ENCODE results near the gene WNT2B.
A peak's percentile ranks its signal among the peaks of the same experiment; 100 is the strongest.
"Not testable (repeated sequence)": the region's sequence is repeated elsewhere in the genome, so short reads cannot be mapped to it uniquely, and the experiment has no call there.

Gene WNT2B

GRCh38 chr1:112508278-112509004, at the start of gene WNT2B:
Gene WNT2B, plus strand, starts transcription at chr1:112508965. Its CDS starts 298 bp downstream, at chr1:112509263.
- DNase-seq = peak; percentile 24

DNA sequence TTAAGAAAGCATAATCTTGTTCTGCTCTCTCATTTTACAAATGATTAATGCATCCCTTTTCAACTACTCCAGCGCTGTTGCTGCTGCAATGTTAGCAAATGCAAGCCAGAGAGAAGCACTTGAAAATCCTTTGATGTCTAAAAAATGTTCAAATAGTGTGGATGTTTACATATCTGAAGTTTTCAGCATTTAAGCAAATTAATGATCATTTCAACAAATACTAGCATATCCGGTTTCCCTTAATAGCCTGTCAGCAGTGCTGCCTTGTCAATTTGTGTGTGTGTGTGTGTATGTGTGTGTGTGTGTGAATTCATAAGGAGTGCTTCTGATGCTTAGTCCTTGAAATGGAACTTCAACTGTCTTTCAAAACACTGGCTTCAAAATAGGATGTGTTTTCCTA, 48.1 kb upstream of the WNT2B start:
- no peak for DNase-seq

DNA sequence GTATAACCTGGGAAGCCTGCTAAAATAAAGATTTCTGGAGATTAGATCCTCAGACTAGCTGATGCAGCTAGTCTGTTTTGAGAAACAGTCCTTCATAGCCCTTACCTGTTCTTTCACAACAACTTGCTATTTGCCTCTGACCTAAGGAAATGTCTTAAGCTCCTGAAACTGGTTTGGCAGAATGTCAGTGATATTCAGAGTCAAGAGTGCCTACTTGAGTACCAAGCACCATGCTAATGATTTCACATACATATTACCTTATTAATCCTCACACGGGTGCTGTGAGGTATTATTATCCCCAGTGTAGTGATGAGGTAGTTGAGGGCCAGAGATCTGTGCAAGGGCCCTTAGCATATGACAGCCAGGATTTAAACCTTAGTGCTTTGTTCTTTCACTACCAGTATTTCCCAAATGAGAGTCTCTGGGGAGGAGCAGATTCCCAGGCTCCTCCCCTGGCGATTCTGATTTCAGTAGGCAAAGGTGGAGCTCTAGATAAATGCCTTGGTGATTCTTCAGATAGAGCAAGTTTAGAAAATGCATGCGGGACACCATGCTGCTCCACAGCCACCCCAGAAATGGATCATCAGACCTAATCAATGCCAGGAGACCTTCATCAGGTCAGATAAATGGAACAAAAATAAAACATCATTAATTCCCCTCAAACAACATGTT, 47.4 kb upstream of the WNT2B start:
- DNase-seq = no peak

GRCh38 chr1:112462953-112463279, 45.8 kb upstream of the WNT2B start:
- DNase-seq = no peak

GRCh38 chr1:112464501-112464900, 44.3 kb upstream of the WNT2B start:
- DNase-seq = peak; percentile 18

- no peak for DNase-seq
These were observed 43.6 kb upstream of the WNT2B start for GRCh38 chr1:112465122-112465521.

GRCh38 chr1:112466078-112466660, 42.6 kb upstream of the WNT2B start:
- peak; percentile 89 for DNase-seq

DNA sequence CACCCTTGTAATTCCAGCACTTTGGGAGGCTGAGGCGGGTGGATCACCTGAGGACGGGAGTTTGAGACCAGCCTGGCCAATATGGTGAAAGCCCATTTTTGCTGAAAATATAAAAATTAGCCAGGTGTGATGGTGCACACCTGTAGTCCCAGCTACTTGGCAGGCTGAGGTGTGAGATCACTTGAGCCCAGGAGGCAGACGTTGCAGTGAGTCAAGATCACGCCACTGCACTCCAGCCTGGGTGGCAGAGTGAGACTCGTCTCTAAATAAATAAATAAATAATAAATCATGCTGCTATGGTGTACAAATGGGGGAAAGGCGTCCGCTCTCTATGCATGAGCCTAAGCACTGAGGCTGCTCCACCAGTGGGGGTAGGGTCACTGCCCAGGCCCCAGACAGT, 38.4 kb upstream of the WNT2B start:
- DNase-seq = not testable (repeated sequence)

DNA sequence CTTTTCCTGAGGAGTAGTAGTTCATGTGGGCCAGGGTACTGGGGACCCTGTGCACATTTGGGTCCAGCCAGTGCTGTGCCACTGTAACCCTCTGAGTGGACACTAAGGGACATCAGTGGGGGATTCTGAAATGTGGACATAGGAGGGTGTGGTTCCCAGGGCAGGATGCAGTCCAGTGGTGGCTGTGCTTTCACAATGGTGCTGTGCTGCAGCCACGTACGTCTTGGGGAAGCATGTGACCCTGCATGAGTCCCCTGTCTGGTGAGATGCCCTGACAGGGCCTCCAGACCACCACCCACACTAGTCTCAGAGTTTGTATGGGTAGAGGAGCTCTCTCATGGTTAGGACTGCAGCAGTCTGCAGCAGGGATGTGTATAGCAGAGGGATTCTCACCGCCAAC, 37.8 kb upstream of the WNT2B start:
- DNase-seq = no peak

DNA sequence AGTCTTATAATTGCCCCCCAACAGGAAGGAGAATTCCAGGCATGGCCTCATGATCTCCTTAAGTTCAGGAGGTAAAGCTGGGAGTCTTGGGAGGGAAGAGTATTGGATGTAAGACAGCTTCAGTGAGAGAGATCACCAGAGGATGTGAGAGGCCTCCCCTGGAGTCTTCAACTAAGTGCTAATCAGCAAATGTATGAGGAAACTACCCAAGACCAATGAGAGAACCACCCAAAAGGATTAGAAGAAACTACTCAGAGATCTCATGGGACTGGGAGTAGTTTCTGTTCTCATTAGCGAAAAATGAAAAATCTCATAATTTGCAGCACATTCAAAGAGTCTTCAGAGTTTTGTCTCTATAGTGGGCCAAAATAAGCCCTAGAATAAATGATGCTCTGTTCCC, 36.6 kb upstream of the WNT2B start:
- DNase-seq = no peak

DNA sequence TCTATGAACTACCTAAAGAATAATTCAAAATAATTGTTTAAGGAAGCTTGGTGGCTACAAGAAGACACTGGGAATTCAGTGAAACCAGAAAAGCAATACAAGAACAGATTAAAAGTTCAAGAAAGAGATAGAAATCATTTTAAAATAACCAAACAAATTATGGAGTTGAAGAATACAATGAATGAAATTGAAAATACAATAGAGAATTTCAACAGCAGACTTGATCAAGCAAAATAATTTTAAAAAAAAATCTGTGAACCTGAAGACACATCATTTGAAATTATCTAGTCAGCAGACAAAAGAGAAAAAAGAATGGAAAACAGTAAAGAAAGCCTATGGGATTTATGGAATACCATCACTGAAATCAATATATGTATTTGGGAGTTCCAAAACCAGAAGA, 31.2 kb upstream of the WNT2B start:
- no peak for DNase-seq

- DNase-seq = no peak
These were observed 30.5 kb upstream of the WNT2B start for GRCh38 chr1:112478314-112478713.

- DNase-seq = not testable (repeated sequence)
These were observed 22.7 kb upstream of the WNT2B start for GRCh38 chr1:112486063-112486462.

GRCh38 chr1:112487686-112488085, 21.1 kb upstream of the WNT2B start:
- not testable (repeated sequence) for DNase-seq

DNA sequence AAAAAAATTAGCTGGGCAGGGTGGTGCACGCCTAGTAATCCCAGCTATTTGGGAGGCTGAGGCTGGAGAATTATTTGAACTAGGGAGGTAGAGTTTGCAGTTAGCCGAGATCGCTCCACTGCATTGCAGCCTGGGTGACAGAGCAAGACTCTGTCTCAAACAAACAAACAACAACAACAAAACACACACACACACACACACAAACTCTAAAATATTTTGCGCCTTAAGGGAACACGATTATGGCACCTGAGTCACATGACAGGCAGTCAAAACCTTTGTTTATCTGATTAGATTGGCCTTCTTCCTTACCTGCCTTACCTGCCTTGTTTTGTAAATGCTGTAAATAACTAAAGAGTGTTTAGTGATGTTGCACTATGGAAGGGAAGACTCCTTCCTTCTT, 20.6 kb upstream of the WNT2B start:
- DNase-seq = no peak

DNA sequence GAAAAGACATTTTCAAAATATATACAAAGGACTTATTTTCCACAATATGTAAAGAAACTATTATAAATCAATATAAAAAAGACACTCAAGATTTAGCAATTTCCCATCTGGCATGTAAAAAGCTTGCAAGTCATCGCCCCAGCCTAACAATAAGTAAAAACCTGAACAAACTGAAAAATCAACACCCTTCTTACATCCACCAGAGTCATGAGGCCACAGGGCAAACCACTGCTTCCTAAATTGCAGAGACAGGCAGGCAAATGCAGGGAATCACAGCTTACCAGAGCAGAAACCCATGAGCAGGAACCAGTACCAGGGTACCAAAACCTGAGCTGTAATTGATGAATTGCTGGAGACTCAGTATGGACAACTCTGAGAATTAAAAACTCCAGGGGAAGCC, 16.7 kb upstream of the WNT2B start:
- no peak for DNase-seq

DNA sequence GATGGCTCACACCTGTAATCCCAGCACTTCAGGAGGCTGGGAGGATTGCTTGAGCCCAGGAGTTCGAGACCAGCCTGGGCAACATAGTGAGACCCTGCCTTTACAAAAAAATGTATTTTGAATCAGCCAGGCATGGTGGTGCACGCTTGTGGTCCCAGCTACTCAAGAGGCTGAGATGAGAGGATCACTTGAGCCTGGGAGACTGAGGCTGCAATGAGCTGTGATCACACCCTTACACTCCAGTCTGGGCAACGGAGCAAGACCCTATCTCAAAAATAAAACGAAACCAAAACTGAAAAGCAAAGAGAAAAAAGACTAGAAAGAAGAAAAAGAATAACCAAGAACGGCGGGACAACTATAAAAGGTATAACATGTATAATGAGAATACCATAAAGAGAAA, 15.4 kb upstream of the WNT2B start:
- DNase-seq = no peak

DNA sequence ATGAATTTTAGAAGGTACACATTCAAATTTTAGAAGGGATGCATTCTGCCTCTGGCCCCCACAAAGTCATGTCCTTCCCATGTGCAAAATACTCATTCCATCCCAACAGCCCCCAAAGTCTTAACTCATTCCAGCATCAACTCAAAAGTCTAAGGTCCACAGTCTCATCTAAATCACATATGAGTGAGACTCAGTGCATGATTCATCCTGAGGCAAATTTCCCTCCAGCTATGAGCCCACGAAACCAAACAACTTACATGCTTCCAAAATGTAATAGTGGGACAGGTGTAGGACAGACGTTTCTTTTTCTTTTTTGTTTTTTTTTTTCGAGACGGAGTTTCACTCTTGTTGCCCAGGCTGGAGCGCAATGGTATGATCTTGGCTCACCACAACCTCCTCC, 12.5 kb upstream of the WNT2B start:
- DNase-seq = no peak

GRCh38 chr1:112501810-112502641, 6.7 kb upstream of the WNT2B start:
- DNase-seq = peak; percentile 38

DNA sequence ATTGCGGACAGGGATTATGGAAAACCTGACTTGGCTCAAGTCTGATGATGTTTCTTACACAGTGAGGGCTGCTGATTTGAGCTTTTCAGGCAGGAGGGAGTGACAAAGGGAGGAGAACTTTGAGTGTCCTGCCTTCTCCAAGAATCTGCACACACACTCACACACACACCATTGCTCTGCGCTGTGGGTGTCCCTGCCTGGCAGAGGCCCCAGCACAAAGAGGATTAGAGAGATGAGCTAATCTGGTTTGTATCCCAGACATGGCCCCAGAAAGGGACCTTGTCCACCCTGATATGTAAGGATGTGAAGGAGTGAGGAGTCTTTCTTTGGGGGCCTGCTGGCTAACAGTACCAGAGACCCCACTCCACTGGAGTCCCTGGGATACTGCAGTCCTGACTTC, 5.9 kb upstream of the WNT2B start:
- DNase-seq = no peak

DNA sequence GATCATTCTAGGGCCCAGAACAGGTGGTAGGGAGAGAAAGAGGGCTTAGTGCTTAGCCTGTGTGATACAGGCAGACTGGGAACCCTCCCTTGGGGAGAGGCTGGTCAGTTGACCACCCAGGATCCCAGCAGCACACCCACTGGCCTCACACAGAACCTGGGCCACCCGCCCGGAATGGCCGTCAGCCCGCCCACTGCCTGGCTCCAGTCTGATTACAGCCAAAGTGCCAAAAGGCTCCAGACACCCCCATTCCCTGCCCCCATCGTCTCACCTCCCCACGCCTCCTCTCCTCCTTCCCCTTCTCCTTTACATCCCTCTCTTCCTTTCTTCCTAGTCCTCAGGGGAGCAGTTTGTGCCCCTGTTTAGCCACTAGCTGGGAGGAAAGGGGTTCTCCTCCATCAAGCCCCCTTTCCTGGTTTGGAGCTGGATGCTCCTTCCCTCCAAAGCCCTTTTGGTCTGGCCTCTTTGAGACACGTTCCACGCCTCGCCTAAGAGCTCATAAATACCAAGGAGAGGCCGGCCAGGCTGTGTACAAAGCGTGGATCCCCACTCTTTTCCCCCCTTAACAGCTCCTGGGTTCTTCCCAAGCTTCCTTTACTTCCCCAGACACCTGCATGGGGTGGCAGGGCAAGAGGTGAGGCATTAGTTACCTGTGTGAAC, 4.6 kb upstream of the WNT2B start:
- no peak for DNase-seq

DNA sequence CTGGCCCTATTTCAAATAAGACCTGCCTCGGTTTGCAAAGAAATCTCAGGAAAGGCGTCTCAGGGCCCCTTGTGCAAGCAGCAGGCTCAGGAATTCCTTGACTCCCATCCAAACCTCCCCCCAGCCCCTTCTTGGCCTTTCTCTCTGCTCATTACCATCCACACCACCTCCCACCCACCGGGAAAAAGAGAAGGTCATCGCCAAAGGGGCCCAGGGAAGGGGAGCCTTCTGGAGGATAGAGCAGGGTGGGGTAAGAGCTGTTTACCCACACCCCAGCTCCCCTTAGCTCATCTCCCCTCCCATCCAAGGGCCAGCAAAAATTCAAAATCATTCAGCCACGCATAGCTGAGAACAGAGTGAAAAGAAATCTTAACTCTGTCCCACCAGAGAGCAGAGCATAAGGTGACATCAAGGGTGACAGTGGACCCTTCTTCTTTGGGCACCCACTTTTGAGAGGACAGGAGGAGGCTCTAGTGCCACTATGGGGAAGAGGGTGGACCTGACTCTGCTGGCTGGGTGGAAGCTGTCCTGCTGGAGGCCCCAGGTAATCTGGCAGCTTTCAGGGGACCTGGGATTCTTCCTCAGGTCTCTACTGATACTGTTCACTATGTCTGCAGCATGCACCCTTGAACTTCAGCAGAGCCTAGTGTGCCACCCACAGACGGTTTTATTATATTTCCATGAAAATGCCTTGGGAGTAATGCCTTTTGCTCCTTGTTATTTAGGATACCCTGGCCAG, 3.9 kb upstream of the WNT2B start:
- no peak for DNase-seq
